Upper lobe of right lung (tissue), 1 donor: ENCODE results near the gene A4GALT. TPM values are rescaled to one million over a fixed set of nuclear protein-coding genes. Genes with fewer than 3 reads are reported as not detected.

Experiments used
- ATAC-seq: fragments of 200-7000 bp; cut with Tn5 transposase; one replicate; pipeline ENCODE4 v1.9.1; 2020; ENCODE audit warnings: mild to moderate bottlenecking, moderate library complexity
- DNase-seq: peaks from one replicate; pipeline ENCODE4 v3.0.0-alpha.2; 2020
- H3K27ac ChIP-seq: fragments of 200-600 bp; one replicate; pipeline ENCODE4 v1.8.0; 2022
- H3K27me3 ChIP-seq: fragments of 200-600 bp; one replicate; pipeline ENCODE4 v1.8.0; 2022; ENCODE audit warnings: mild to moderate bottlenecking
- H3K36me3 ChIP-seq: fragments of 200-600 bp; one replicate; pipeline ENCODE4 v1.8.0; 2022
- H3K4me1 ChIP-seq: fragments of 200-600 bp; one replicate; pipeline ENCODE4 v1.8.0; 2022
- H3K4me3 ChIP-seq: fragments of 200-600 bp; one replicate; pipeline ENCODE4 v1.8.0; 2022; ENCODE audit warnings: mild to moderate bottlenecking
- H3K9me3 ChIP-seq: fragments of 200-600 bp; one replicate; pipeline ENCODE4 v1.8.0; 2022
- CTCF ChIP-seq: fragments of 200-600 bp; IDR thresholded peaks from one replicate; pipeline ENCODE4 v1.8.0; 2022; ENCODE audit warnings: antibody characterized with exemption
- intact Hi-C: fragments of 100-400 bp; cut with DNase I; formaldehyde crosslinking; loops from one replicate; pipeline ENCODE4 v1.11.0; 2022
- total RNA-seq: library from RNA; stranded (reverse); fragmentation: NEBNext Ultra II Directional; extraction: Animal tissue kit (Norgen Biotek cat#: 25700); gene quantifications from one replicate; pipeline ENCODE4 v1.2.1, GENCODE V29; 2021
- donor health status: DM: no; HTN: yes; CAD: no; lungs with severe emphysema.

A4GALT gene
- total RNA-seq, 1 donor from 2014 or later: 25.7 TPM

- intact Hi-C loops: loop anchor here (10.0 kb wide), 1 partner anchor 63 kb away; no protein-coding TSS in a partner anchor
- Histone ChIP-seq H3K4me1 (peaks cover 8% of the 10 kb centered on the region), H3K27me3 (peaks cover 14% of the 10 kb centered on the region), H3K36me3 (no peaks in the 10 kb centered on the region), H3K9me3 (no peaks in the 10 kb centered on the region), H3K27ac (no peak overlapping the region), H3K4me3 (no peak overlapping the region)
- ATAC-seq (no peak), DNase-seq (no peak)
- TF ChIP-seq CTCF: no peak
These were observed 3.3 kb downstream of the A4GALT start for GRCh38 chr22:42717197-42717928.

GRCh38 chr22:42716649-42717127, 4.0 kb downstream of the A4GALT start:
- ATAC-seq: no peak
- TF ChIP-seq CTCF: no peak
- peaks cover 9% of the 10 kb centered on the region for H3K4me1 ChIP-seq
- no peak overlapping the region for H3K27ac ChIP-seq
- H3K36me3 ChIP-seq: no peaks in the 10 kb centered on the region
- H3K27me3 ChIP-seq: peaks cover 14% of the 10 kb centered on the region
- DNase-seq: no peak
- H3K9me3 ChIP-seq: no peaks in the 10 kb centered on the region
- H3K4me3 ChIP-seq: no peak overlapping the region
- intact Hi-C loops: loop anchor here (10.0 kb wide), 1 partner anchor 62 kb away; no protein-coding TSS in a partner anchor

GRCh38 chr22:42716221-42716620, 4.4 kb downstream of the A4GALT start:
- Histone ChIP-seq H3K4me3 (no peak overlapping the region), H3K27ac (no peak overlapping the region), H3K36me3 (no peaks in the 10 kb centered on the region), H3K9me3 (no peaks in the 10 kb centered on the region), H3K27me3 (peaks cover 12% of the 10 kb centered on the region), H3K4me1 (peaks cover 12% of the 10 kb centered on the region)
- DNase-seq: no peak
- intact Hi-C loops: loop anchor here (10.0 kb wide), 1 partner anchor 61 kb away; no protein-coding TSS in a partner anchor
- TF ChIP-seq CTCF: no peak
- no peak for ATAC-seq

GRCh38 chr22:42714768-42715390, 5.8 kb downstream of the A4GALT start:
- Histone ChIP-seq H3K27me3 (peaks cover 3% of the 10 kb centered on the region), H3K4me3 (no peak overlapping the region), H3K27ac (no peak overlapping the region), H3K4me1 (peaks cover 9% of the 10 kb centered on the region), H3K9me3 (peaks cover 3% of the 10 kb centered on the region), H3K36me3 (no peaks in the 10 kb centered on the region)
- no peak for ATAC-seq
- TF ChIP-seq CTCF: no peak
- DNase-seq: no peak
- intact Hi-C loops: loop anchor here (10.0 kb wide), 1 partner anchor 60 kb away; no protein-coding TSS in a partner anchor

GRCh38 chr22:42714308-42714707, 6.4 kb downstream of the A4GALT start:
- Histone ChIP-seq H3K27ac (no peak overlapping the region), H3K4me3 (no peak overlapping the region), H3K36me3 (no peaks in the 10 kb centered on the region), H3K27me3 (no peaks in the 10 kb centered on the region), H3K4me1 (peaks cover 6% of the 10 kb centered on the region), H3K9me3 (peaks cover 9% of the 10 kb centered on the region)
- no peak for DNase-seq
- intact Hi-C loops: loop anchor here (10.0 kb wide), 1 partner anchor 60 kb away; no protein-coding TSS in a partner anchor
- no peak for TF ChIP-seq CTCF
- ATAC-seq: no peak
